ENCODE measurements around the gene ARFIP1. TPM values are rescaled to one million over a fixed set of nuclear protein-coding genes. Genes with fewer than 3 reads are reported as not detected.

ARFIP1 gene, protein sequence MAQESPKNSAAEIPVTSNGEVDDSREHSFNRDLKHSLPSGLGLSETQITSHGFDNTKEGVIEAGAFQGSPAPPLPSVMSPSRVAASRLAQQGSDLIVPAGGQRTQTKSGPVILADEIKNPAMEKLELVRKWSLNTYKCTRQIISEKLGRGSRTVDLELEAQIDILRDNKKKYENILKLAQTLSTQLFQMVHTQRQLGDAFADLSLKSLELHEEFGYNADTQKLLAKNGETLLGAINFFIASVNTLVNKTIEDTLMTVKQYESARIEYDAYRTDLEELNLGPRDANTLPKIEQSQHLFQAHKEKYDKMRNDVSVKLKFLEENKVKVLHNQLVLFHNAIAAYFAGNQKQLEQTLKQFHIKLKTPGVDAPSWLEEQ
- 10 to 100 TPM; 26.3 to 36.1 (median 30.6) TPM for total RNA-seq

DNA sequence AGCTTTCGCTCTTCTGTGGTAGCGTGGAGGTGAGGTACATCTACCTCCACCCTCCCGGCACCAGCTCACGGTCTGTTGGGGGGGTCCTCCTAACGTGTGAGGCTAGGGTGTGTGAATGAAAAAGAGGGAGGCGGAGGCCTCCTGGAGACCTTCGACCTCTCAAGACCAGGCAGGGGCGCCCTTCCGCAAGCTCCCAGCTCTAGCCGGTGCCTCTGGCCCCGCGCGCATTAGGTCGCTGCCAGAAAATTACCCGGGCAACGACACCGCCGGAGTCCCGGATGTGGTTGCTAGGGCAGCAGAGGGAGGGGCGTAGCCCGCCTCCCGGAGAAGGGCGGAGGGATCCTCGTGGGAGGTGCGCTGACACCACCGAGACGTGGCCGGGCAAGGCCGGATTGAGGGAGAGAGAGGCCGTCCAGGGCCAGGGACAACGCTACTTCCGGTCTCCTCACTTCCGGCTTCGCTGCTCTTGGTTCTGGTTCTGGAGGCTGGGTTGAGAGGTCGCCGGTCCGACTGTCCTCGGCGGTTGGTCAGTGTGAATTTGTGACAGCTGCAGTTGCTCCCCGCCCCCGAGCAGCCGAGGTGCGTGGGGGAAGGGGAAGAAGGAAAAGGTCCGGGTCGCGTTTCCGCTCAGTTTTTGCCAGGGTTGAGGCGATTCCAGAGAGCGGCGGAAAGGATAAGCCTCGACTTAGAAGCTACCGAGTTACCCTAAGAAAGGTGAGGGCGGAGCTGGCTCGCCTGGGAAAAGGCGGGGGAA is at the start of gene ARFIP1, which contains the start of gene TIGD4:
Gene ARFIP1, plus strand, starts transcription at position 442 of the 754 bp plus-strand sequence. CDS start 49,680 bp downstream, outside the sequence.
Gene TIGD4, minus strand, starts transcription at position 218 of the 754 bp plus-strand sequence. CDS start 8,726 bp downstream, outside the sequence.
- Histone ChIP-seq H3K27ac (replicated peaks in 1 of 4) (peak within 1 kb of the TSS; percentile 91 to 92 (median 92)), H3K36me3 (no peaks in the 10 kb centered on the region), H3K4me1 (peaks cover 28 to 42% (median 35%) of the 10 kb centered on the region in 4 donors), H3K9me3 (no peaks in the 10 kb centered on the region), H3K4me3 (peak within 1 kb of the TSS; percentile 56 to 84 (median 81)), H3K27me3 (no peaks in the 10 kb centered on the region)
- no peak for TF ChIP-seq POLR2A (IDR thresholded peaks at IDR 0.05; ENCODE audit: low read depth)
- TF ChIP-seq, protein P1, sequence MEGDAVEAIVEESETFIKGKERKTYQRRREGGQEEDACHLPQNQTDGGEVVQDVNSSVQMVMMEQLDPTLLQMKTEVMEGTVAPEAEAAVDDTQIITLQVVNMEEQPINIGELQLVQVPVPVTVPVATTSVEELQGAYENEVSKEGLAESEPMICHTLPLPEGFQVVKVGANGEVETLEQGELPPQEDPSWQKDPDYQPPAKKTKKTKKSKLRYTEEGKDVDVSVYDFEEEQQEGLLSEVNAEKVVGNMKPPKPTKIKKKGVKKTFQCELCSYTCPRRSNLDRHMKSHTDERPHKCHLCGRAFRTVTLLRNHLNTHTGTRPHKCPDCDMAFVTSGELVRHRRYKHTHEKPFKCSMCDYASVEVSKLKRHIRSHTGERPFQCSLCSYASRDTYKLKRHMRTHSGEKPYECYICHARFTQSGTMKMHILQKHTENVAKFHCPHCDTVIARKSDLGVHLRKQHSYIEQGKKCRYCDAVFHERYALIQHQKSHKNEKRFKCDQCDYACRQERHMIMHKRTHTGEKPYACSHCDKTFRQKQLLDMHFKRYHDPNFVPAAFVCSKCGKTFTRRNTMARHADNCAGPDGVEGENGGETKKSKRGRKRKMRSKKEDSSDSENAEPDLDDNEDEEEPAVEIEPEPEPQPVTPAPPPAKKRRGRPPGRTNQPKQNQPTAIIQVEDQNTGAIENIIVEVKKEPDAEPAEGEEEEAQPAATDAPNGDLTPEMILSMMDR (IDR thresholded peaks at IDR 0.05): peak in 2 of 3 experiments; percentile 26 to 30
- TF ChIP-seq POLR2AphosphoS5 (IDR thresholded peaks at IDR 0.05): peak; percentile 85 to 96
- peak; percentile 99 for DNase-seq (ENCODE audit: extremely low spot score)
- intact Hi-C loops (cut with DNase I): loop anchor here (10.0 kb wide), 1 partner anchor 1685 kb away; the partner anchor contains the start of gene RPS3A
- under 1% methylated on average over 31 of the region's 55 CpGs for WGBS

DNA sequence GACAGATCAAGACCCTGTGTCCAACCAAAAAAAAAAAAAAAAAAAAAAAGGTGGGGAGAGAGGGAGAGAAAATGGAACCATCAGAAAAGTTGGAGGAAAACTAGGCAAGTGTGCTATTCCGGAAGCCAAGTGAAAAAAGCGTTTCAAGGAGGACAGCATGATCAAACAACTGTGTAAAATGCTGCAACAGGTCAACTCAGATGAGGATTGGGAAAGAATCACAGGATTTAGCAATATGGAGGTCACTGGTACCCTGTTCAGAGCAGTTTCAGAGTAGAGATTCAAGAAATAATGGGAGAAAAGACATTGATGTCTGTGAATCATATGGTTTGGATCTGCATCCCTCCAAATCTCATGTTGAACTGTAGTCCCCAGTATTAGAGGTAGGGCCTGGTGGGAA is 47.8 kb upstream of the ARFIP1 start:
- no peaks in the 10 kb centered on the region for H3K9me3 ChIP-seq
- H3K36me3 ChIP-seq: no peaks in the 10 kb centered on the region
- WGBS: 90% methylated on average over 2 of the region's 2 CpGs
- intact Hi-C loops (cut with DNase I): loop anchor here (10.0 kb wide), 1 partner anchor 237 kb away; no protein-coding TSS in a partner anchor
- H3K4me3 ChIP-seq: no peak overlapping the region
- TF ChIP-seq POLR2A (IDR thresholded peaks at IDR 0.05; ENCODE audit: low read depth): no peak
- no peak for TF ChIP-seq EP300 (IDR thresholded peaks at IDR 0.05)
- TF ChIP-seq POLR2AphosphoS5 (IDR thresholded peaks at IDR 0.05): no peak
- TF ChIP-seq, protein P1 (IDR thresholded peaks at IDR 0.05): no peak
- H3K4me1 ChIP-seq: no peaks in the 10 kb centered on the region
- H3K27me3 ChIP-seq: no peaks in the 10 kb centered on the region
- DNase-seq (ENCODE audit: extremely low spot score): no peak
- no peak overlapping the region for H3K27ac ChIP-seq (replicated peaks in 1 of 4)

DNA sequence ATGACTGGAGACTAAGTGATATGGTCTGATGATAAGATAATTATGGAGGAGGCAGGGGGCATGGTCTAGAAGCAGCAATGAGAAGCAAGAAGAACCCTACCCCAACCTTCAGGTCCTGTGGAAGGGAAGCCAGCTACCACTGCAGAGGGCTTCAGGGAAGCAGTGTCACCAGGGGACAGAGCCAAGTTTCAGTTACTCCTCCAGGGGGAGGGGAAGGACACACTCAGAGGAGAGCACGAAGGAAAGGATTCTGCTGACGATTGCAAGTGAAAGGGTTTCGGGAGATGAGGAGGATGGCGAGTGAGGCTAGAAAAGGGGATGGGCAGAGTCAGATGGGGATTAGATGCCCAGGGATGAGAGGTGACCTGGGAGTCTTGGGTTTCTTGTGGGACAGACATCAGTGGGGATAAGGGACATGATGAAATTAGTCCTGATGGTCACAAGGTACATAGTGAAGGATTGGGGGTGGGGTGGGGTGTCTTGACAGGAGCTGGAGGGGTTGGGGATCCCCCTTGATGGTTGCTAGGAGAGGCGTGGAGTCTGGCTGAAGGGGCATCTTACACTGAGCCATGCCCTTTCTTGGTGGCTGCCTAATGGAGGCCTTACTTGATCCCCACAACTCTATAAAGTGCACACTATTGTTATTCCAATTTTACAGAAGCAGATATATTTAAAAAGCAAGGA is 45.6 kb upstream of the ARFIP1 start:
- intact Hi-C loops (cut with DNase I): loop anchor here (10.0 kb wide), 1 partner anchor 239 kb away; no protein-coding TSS in a partner anchor
- Histone ChIP-seq H3K27ac (replicated peaks in 1 of 4) (no peak overlapping the region), H3K36me3 (no peaks in the 10 kb centered on the region), H3K4me1 (no peaks in the 10 kb centered on the region), H3K4me3 (no peak overlapping the region), H3K27me3 (no peaks in the 10 kb centered on the region), H3K9me3 (no peaks in the 10 kb centered on the region)
- DNase-seq (ENCODE audit: extremely low spot score): peak; percentile 45
- TF ChIP-seq POLR2AphosphoS5 (IDR thresholded peaks at IDR 0.05) (no peak), EP300 (IDR thresholded peaks at IDR 0.05) (no peak), POLR2A (IDR thresholded peaks at IDR 0.05; ENCODE audit: low read depth) (no peak)
- TF ChIP-seq, protein P1 (IDR thresholded peaks at IDR 0.05): no peak
- 75% methylated on average over 5 of the region's 5 CpGs for WGBS

DNA sequence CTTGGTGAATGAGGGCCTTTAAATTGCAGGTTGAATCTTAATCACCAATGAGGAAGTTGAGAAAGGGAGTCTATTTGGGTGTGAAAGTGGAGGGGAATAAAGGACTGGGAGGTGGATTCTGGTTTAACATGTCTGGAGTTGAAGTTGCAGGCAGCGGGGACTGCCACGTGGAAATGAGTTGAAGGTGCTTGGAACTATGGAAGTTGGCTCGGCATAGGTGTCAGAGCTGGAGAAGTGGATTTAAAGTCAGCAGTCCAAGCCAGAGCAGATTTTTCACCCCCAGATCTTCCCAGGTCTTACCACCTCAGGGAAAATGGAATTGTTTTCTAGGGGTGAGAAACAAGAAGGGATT is 45.1 kb upstream of the ARFIP1 start:
- TF ChIP-seq POLR2AphosphoS5 (IDR thresholded peaks at IDR 0.05): no peak
- no peak for TF ChIP-seq EP300 (IDR thresholded peaks at IDR 0.05)
- TF ChIP-seq, protein P1 (IDR thresholded peaks at IDR 0.05): no peak
- TF ChIP-seq POLR2A (IDR thresholded peaks at IDR 0.05; ENCODE audit: low read depth): no peak
- intact Hi-C loops (cut with DNase I): loop anchor here (10.0 kb wide), 1 partner anchor 240 kb away; no protein-coding TSS in a partner anchor

More for the DNA sequence above, 45.1 kb upstream of the ARFIP1 start:
- DNase-seq (ENCODE audit: extremely low spot score): peak; percentile 8
- Histone ChIP-seq H3K4me3 (no peak overlapping the region), H3K9me3 (no peaks in the 10 kb centered on the region), H3K27ac (replicated peaks in 1 of 4) (no peak overlapping the region), H3K36me3 (no peaks in the 10 kb centered on the region), H3K4me1 (no peaks in the 10 kb centered on the region), H3K27me3 (no peaks in the 10 kb centered on the region)
- 70% methylated on average over 3 of the region's 3 CpGs for WGBS
